Kidney (tissue), 14 donors: ENCODE results near the gene MOGAT1. TPM values are rescaled to one million over a fixed set of nuclear protein-coding genes. Genes with fewer than 3 reads are reported as not detected.

Source experiments
- DNase-seq, 5 donors: peaks; one replicate each; pipeline ENCODE4 v3.0.0-alpha.2; 2013 to 2020
- FAIRE-seq: peaks from 2 replicates; lab custom pipeline; 2012; peaks lifted over from hg19 to GRCh38; lab: Jason Lieb, UNC
- H3K27ac ChIP-seq, 2 donors: one replicate each; pipeline ENCODE4 v1.7.0; 2013; ENCODE audit warnings: low read depth in 2 of 2, low read length in 2 of 2, inconsistent platforms in 1 of 2
- H3K27me3 ChIP-seq: one replicate; pipeline ENCODE4 v1.7.1; 2013; ENCODE audit warnings: low read length, inconsistent platforms; ENCODE audit not compliant: control insufficient read depth, insufficient read depth
- H3K36me3 ChIP-seq, 3 donors: one replicate each; pipeline versions ENCODE4 v1.7.0 to v1.7.1; 2013; ENCODE audit warnings: low read length in 3 of 3, control low read depth in 1 of 3, inconsistent platforms in 1 of 3; ENCODE audit not compliant: insufficient read depth in 3 of 3, control insufficient read depth in 2 of 3
- H3K4me1 ChIP-seq, 3 donors: one replicate each; pipeline versions ENCODE4 v1.7.0 to v1.7.1; 2013; ENCODE audit warnings: low read length in 3 of 3, inconsistent platforms in 1 of 3, low read depth in 1 of 3; ENCODE audit not compliant: control insufficient read depth in 2 of 3, insufficient read depth in 2 of 3
- H3K4me3 ChIP-seq, 3 donors: one replicate each; pipeline versions ENCODE4 v1.7.0 to v1.8.1; 2013; ENCODE audit warnings: low read length in 3 of 3, control low read depth in 1 of 3, inconsistent platforms in 1 of 3
- H3K9ac ChIP-seq, 3 donors: one replicate each; pipeline versions ENCODE4 v1.7.0 to v1.7.1; 2013; ENCODE audit warnings: low read length in 3 of 3, control low read depth in 1 of 3, inconsistent platforms in 1 of 3
- H3K9me3 ChIP-seq, 3 donors: one replicate each; pipeline versions ENCODE4 v1.7.0 to v1.7.1; 2013; ENCODE audit warnings: low read length in 3 of 3, control low read depth in 1 of 3, inconsistent platforms in 1 of 3; ENCODE audit not compliant: control insufficient read depth in 2 of 3, insufficient read depth in 1 of 3
- CTCF ChIP-seq: IDR thresholded peaks from 3 replicates; pipeline ENCODE4 v1.5.1; 2012; ENCODE audit warnings: mild to moderate bottlenecking, moderate library complexity, borderline replicate concordance; ENCODE audit not compliant: insufficient read depth; ENCODE audit errors: extremely low read depth
- intact Hi-C: fragments of 100-400 bp; cut with DNase I; formaldehyde crosslinking; loops from one replicate; pipeline ENCODE4 v1.11.1; 2022
- polyA plus RNA-seq: library from polyadenylated mRNA; stranded (reverse); fragments of 350-450 nt; fragmentation: Illumina TruSeq; extraction: RNeasy Lipid Tissue Mini Kit (QIAGEN cat#74804); gene quantifications from one replicate; pipeline ENCODE4 v1.2.3, GENCODE V29; 2014; ENCODE audit warnings: low read depth, low replicate concordance; ENCODE audit not compliant: insufficient read depth
- total RNA-seq: library from RNA; stranded (reverse); fragmentation: NEBNext Ultra II Directional; extraction: Animal tissue kit (Norgen Biotek cat#: 25700); gene quantifications from one replicate; pipeline ENCODE4 v1.2.1, GENCODE V29; 2021
- donor health status: control.
- donor health status: control.
- donor health status: control.
- donor health status: control.
- donor health status: control.
- donor health status: DM: yes; HTN: yes; CAD: no.
- donor health status: Normal renal cell carcinoma (clear cell type).

The MOGAT1 gene
- total and polyA plus RNA-seq, 2 donors from 2014 or later, result not detected

DNA sequence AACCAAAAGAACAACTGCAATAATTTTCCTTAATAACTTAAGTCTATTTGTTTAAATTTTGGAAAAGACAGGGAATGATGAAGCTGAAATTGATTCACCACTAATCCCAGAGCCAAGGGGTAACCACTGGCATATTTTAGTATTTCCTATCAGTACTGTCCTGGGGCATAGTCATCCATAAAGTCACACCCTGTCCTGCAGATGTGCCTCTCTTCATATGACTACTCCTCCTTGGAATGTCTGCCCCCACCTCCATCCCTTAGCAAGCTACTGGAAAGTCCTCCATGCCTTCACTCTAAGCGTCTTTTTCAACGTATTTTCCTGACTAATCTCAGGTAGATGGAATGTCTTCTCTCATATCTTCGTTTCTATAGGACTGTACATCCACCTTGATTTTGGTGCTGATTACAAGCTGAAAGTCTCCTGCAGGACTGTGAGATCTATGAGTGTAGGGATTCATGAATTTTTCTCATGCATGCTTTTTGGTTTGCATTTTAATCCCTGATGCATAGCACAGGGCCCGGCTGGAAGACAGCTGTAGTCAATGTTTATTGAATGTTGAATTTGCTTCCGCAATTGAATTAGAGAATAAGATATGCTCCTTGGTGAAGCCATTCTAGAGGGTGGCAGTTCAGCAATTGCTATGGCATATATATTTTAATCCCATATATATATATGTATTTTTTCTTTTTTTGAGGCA is 85.6 kb downstream of the MOGAT1 start:
- Histone ChIP-seq H3K36me3 (no peaks in the 10 kb centered on the region), H3K27ac (no peak overlapping the region), H3K9ac (no peak overlapping the region), H3K9me3 (no peaks in the 10 kb centered on the region), H3K4me3 (no peak overlapping the region), H3K27me3 (no peaks in the 10 kb centered on the region), H3K4me1 (no peaks in the 10 kb centered on the region)
- TF ChIP-seq CTCF, result no peak
- no peak for FAIRE-seq
- intact Hi-C loops, result no loop called here
- no peak for DNase-seq

Other genes with a start within 250 kb of the MOGAT1 start
- gene SGPP2, start 247.1 kb upstream of the MOGAT1 start, total RNA-seq, result 89.8 TPM
- 8.2 TPM for gene SGPP2, start 247.1 kb upstream of the MOGAT1 start, polyA plus RNA-seq
- gene FARSB, start 15.6 kb upstream of the MOGAT1 start, total RNA-seq, result 17.1 TPM
- gene FARSB, start 15.6 kb upstream of the MOGAT1 start, polyA plus RNA-seq, result 18.2 TPM
- gene ACSL3, start 189.4 kb downstream of the MOGAT1 start, total RNA-seq, result 58.8 TPM
- gene ACSL3, start 189.4 kb downstream of the MOGAT1 start, polyA plus RNA-seq, result 33.6 TPM